GM10847 (cell line): ENCODE data around the gene GALNT7.

Experiments used
- POLR2A ChIP-seq: IDR thresholded peaks from 2 replicates; pipeline ENCODE4 v1.6.1; 2011; ENCODE audit not compliant: insufficient read length; ENCODE audit errors: extremely low read depth

The GALNT7 gene

DNA sequence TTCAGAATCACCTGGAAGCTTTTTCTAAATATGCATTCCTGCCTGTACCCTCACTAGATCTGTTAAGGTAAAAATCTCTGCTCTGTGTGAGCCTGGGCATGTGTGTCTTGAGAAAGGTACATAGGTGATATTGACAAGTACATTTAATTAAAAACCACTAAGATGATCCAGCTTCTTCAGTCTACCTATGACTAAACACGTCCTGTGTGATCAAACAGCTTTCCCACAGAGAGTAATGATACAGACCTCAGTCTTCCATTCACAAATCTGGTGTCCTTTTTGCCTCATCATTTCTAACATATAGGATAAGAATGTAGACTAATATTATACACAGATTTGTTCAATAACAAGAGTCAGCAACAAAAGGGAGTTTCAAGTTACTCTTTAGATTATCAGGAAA lies 42.6 kb downstream of the GALNT7 start:
- no peak for TF ChIP-seq POLR2A

DNA sequence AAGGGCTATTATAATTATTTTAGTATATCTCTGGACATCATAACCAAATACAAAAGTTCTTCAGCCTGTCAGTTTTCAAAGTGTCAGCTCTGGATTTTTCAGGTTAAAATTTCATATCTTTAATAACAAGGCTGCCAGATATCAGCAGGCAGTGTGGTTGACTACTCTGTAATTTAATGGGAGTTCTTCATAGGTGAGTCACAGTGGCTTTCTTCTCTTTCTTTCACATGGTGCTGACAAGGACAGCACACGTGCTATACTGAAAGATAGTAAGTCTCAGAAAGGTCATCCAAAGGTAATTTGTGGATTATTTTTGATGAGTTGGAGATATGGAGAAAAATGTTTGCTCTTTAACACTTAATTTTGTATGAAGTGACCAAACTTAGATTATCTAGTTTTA lies 43.2 kb downstream of the GALNT7 start:
- no peak for TF ChIP-seq POLR2A

DNA sequence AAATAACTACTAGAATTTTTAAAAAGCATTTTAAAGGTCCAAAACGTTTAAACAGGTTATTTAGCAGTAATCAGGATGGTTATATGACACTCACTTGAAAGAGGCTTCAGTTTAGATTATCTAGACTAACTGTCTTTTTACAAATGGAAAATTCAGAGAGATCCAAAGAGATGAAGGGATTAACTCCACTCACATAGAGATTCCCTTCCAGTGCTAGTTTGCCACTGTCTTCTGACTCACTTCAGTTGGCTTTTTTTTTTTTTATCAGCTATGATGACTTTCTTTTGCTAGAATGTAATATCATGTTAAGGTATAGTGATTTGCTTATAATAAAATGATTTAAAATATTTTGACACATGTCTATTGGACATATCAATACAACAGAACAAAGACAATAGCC lies 43.8 kb downstream of the GALNT7 start:
- TF ChIP-seq POLR2A: no peak

DNA sequence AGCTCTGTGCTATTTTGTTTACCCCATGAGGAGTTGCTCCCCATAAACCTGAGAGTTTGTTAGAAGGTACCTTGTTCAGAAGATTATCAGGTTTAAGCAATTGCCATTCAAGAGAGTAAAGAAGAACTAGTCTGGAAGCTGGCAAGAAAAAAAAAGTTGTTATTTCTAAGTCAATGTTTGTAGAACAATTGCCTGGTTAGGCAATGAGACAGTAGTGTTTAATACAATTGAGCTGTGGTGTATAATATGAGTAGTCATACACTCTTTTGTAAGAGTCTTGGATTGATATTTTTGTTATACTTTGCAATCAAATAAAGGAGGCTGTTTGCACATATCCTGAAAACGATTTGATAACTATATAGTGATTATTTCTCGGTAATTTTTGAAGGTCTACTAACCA lies 44.7 kb downstream of the GALNT7 start:
- TF ChIP-seq POLR2A: no peak

DNA sequence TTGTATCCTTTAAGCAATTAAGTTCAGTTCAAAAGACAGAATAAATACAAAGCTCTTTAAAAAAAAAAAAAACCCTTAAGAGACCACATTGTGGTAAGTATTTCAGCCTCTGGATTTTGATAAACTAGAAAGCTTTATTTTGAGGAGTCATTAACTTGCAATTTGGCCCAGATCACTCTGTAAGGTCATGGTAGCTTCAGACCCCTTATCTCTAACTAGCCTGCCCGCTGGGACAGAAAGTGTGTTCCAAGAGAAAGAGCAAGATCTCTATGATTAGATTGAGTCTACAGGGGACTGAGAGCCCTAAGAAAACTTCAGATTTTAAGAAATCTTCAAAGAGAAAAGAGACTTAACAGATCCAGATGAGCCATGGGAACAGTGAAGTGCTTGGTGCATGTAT lies 45.6 kb downstream of the GALNT7 start:
- no peak for TF ChIP-seq POLR2A

DNA sequence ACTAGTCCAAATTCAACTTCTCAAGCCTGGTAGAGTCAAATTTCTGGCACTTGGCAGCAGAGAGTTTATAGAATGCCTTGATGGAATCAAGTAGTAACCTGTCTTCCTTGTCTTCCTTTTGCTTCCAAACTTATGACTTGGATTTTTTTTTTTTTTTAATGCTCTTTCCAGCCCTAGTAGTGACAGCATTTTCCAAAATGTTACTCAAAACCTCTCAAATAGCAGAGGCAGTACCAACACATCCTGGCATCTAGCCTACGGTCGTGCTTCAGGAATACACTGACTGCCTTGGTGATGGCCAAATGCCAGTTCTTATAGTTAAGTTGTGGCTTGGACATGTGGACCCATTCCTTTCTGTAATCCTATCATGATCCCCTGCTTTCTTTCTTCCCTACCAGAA lies 46.0 kb downstream of the GALNT7 start:
- no peak for TF ChIP-seq POLR2A

DNA sequence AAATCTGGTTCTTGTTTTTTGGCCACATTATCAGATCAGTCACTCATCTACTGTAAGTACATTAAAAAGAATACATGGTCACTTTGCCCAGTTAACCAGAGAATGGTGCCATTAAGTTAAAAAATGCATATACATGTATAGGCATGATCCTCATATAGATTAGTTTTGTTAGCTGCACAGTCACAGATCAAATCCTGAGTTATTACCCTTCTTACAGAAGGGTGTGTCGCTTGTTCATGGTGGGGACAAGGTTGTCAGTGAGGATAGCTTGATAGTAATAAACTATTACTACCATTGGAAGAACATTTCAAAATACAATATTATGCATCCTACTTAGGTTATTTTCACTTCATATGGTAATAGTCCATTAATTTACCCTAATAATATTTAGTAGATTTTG lies 48.5 kb downstream of the GALNT7 start:
- TF ChIP-seq POLR2A: no peak

DNA sequence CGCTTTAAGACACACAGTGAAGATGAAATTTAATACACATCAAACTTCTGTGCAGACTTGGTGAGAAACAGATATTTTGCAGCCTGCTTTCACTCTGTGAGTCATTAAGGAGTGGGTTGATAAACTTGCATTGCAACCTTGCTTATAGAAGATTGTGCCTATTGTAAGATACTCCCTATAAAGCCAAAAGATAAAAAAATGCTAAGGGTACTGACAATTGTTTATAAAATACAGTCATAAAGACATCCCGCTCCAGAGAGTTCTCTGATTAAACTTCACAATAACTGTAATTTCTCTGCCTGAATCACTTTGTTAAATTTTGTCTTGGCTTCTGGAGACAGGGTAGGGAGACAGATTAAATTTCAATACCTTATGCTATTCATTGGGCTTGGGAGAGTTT lies 49.1 kb downstream of the GALNT7 start:
- TF ChIP-seq POLR2A: no peak

DNA sequence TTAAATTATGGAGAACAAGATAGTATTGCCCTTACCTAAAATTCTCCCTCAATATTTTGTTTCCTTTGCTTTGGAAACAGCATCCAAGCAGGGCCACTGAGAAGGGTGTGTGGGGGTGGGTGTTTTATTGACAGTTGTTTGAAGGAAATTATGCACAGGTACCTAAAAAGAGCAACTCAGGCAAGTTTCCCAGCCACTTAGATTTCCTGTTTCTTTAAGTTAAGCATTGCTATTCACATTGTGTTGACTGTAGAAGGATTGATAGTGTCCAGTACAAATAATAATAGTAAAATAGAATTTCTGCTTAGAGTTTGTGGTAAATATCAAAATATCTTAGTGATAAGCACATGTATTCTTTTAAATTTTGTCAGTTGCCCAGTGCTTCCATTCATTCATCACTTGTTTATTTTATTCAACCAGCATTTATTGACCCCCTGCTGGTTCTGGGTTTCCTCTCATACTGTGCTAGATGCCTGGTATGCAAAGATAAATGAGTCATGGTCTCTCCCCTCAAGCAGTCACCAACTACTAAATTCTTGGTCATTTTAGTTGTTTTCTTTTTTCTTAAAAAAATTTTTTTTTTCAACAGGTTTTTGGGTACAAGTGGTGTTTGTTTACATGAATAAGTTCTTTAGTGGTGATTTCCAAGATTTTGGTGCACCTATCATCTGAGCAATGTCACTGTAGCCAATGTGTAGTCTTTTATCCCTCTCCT lies 50.0 kb downstream of the GALNT7 start:
- TF ChIP-seq POLR2A: no peak

DNA sequence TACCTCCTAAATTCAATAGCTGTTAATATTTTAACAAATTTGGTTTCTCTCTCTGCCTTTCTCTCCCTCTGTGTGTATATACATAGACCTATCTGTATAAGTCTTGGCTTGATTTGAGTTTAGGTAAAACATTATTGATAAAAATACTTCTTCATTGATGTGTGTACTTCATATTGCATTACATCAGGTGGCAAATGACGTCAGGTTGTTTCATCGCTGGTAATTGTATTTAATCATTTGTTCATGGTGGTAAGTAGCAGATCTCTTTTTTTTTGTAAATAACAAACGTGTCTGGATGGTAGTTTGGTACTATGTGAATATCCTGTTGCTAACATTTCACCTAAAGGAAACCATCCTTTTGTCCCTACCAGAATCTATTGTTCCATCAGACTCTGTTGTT lies 55.1 kb downstream of the GALNT7 start:
- no peak for TF ChIP-seq POLR2A

DNA sequence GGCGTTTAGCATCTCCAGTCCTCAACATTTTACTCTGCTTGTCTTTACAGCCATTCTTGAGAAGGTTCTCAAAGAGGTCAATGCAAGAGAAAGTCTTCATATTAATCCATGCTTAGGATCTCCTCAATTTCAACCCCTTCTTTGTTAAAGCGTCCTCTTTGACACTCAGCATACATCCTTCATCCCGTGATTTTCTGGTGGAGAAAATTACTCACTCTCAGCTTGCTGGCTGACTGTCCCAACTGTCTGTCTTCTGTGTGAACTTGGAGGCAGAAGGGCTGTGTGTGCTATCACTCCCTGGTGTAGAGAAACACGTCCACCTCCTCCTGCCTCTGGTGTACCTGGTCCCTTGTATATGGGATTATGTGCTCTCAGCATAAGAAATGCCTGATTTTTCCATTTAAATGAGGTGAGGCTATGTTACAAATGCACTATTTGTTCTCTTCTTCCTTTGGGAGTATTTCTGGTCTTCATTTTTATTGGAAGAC lies 57.8 kb downstream of the GALNT7 start:
- TF ChIP-seq POLR2A: no peak

DNA sequence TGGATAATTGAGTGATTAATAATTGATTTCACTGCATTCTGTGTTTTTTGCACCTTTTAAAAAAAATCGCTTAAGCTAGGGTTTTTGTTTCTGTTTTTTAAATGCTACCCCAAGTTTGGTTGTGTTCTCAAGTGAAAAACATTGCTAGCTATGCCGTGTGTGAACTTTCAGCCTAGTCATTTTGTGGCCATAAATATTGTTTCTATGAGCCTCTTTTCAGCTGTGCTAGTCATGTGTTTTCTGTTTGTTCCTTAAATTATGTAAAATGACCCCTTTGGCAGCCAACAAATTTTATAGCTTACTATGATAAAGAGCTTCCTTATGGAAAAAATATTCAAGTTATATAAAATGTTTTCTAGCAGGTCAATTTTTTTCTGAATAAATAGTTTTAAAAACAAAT lies 59.1 kb downstream of the GALNT7 start:
- TF ChIP-seq POLR2A: no peak

DNA sequence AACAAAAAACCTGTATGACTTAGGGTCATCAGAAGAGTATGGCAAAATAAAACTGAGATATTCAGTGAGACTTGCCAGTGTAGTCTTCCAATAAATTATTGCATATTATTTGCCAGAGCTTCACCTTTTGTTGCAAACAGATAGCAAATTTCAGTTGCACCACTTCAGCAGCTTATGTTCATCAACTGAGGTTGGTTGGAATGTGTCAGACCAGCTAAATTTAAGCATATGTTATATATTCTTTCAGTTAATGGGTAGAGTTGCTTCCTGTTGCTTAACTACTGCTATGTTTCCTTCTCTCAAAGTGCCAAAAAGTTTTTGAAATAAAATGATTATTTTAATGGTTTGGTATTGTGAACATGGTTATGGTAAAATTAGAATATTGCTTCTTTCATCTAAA lies 61.5 kb downstream of the GALNT7 start:
- no peak for TF ChIP-seq POLR2A

DNA sequence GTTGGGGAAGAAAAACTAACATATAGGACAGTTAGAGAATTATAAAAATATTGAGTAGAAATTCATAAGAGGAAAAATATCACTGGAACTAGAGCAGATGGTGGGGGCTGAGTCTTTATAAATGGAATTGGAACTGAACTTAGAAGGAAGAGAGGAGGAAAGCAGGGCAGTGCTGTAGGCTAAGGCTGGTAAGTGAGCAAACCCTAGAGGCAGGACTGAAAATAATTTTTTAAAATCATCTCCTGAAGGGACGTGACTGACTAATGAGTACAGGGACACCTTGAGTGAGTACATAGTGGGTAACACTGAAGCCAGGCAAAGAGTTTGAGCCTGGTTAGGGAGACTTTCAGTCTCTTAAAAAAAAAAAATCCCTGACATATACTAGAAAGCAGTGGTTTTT lies 63.3 kb downstream of the GALNT7 start:
- no peak for TF ChIP-seq POLR2A

DNA sequence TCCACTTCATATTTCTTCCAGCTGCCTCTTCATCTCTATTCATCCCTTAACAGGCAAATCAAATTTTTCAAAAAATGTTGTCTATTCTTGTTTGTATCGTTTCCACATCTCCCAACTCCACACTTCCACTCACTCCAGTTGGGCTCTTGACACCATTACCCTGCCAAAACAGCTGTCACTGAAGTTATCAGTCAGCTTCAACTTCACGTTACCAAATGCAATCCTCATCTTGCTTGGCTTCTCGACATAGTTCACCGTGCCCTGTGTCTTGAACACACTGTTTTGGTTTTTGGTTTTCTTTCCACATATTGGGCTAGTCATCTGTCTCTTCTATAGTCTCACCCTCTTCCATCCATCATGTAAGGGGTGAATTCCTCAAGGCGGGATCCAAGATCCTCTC lies 65.2 kb downstream of the GALNT7 start:
- no peak for TF ChIP-seq POLR2A

DNA sequence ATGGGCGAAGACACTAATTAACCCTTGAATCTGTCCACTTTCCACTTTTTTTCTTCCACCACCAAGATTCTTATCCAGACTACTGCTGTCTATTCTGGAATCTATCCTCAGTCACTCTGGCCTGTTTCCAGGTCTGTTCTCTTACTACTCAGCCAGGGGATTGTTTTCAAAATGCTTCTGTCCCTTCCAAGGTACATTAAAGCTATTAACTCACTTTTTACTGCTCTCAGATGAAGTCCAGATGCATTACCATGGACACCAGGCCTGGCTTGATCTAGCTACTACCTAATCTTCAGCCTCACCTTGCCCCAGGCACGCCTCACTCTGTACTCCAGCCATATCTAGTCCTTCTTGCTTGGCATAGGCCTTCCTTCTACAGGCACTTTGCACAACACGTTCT lies 66.4 kb downstream of the GALNT7 start:
- no peak for TF ChIP-seq POLR2A

DNA sequence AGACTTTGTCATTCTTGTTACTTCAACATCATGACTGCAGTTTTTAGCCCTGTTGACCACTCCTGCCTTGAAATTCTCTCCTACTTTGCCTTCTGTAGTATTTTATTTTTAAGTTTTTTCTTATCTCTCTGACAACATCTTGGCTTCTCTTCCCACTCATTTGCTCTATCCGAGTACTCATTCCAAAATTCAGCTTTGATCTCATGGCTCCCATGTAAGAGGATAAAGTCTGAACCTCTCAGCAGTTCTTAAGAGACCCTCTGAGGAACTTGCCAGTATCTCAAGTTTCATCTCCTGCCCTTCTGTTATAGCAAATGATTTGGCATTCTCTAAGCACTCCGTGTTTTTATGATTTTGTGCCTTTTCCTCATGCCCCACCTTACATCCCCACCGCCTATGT lies 67.7 kb downstream of the GALNT7 start:
- TF ChIP-seq POLR2A: no peak
